SJCRH30 (cell line): ENCODE data around the gene CELSR1. TPM values are rescaled to one million over a fixed set of nuclear protein-coding genes. Genes with fewer than 3 reads are reported as not detected.
"Not testable (repeated sequence)": the region's sequence is repeated elsewhere in the genome, so short reads cannot be mapped to it uniquely, and the experiment has no call there.

Experiments used
- DNase-seq, 2 experiments: peaks; one replicate each; pipeline ENCODE4 v3.0.0-alpha.2; 2015 to 2020
- H3K27ac ChIP-seq: fragments of 250-450 bp; sonication (Bioruptor Pico); 2 replicates; pipeline ENCODE4 v1.5.1; 2020; ENCODE audit warnings: mild to moderate bottlenecking, moderate library complexity
- H3K27me3 ChIP-seq: fragments of 250-450 bp; sonication (Bioruptor Pico); 2 replicates; pipeline ENCODE4 v1.5.1; 2020; ENCODE audit warnings: mild to moderate bottlenecking, moderate library complexity
- H3K36me3 ChIP-seq: fragments of 250-450 bp; sonication (Bioruptor Pico); 2 replicates; pipeline ENCODE4 v1.5.1; 2020; ENCODE audit warnings: mild to moderate bottlenecking, moderate library complexity
- H3K4me1 ChIP-seq: fragments of 250-450 bp; sonication (Bioruptor Pico); 2 replicates; pipeline ENCODE4 v1.5.1; 2020; ENCODE audit warnings: mild to moderate bottlenecking, moderate library complexity
- H3K4me3 ChIP-seq: fragments of 250-450 bp; sonication (Bioruptor Pico); 2 replicates; pipeline ENCODE4 v1.5.1; 2020; ENCODE audit warnings: mild to moderate bottlenecking, moderate library complexity
- H3K9me3 ChIP-seq: fragments of 250-450 bp; sonication (Bioruptor Pico); replicated peaks from 2 replicates; pipeline ENCODE4 v1.5.1; 2020; ENCODE audit warnings: mild to moderate bottlenecking, moderate library complexity
- total RNA-seq: library from RNA; depleted of rRNA; stranded (reverse); fragments of >200 nt; shearing (Covaris generic); gene quantifications from 2 replicates; pipeline ENCODE4 v1.2.3, GENCODE V29; 2014

The CELSR1 gene
- total RNA-seq, 1 experiment from 2014 or later = not detected

- peaks cover 8% of the 10 kb centered on the region for H3K27me3 ChIP-seq
- no peak overlapping the region for H3K27ac ChIP-seq
- no peaks in the 10 kb centered on the region for H3K36me3 ChIP-seq
- H3K4me1 ChIP-seq = no peaks in the 10 kb centered on the region
- no peak for DNase-seq
- no peak overlapping the region for H3K4me3 ChIP-seq
- H3K9me3 ChIP-seq = no peaks in the 10 kb centered on the region
Observed at GRCh38 chr22:46509416-46510089, 27.9 kb downstream of the CELSR1 start.

- Histone ChIP-seq H3K27ac (no peak overlapping the region), H3K9me3 (no peaks in the 10 kb centered on the region), H3K36me3 (no peaks in the 10 kb centered on the region), H3K27me3 (peaks cover 14% of the 10 kb centered on the region), H3K4me3 (no peak overlapping the region), H3K4me1 (no peaks in the 10 kb centered on the region)
- DNase-seq = no peak
Observed at GRCh38 chr22:46508491-46508999, 28.9 kb downstream of the CELSR1 start.

DNA sequence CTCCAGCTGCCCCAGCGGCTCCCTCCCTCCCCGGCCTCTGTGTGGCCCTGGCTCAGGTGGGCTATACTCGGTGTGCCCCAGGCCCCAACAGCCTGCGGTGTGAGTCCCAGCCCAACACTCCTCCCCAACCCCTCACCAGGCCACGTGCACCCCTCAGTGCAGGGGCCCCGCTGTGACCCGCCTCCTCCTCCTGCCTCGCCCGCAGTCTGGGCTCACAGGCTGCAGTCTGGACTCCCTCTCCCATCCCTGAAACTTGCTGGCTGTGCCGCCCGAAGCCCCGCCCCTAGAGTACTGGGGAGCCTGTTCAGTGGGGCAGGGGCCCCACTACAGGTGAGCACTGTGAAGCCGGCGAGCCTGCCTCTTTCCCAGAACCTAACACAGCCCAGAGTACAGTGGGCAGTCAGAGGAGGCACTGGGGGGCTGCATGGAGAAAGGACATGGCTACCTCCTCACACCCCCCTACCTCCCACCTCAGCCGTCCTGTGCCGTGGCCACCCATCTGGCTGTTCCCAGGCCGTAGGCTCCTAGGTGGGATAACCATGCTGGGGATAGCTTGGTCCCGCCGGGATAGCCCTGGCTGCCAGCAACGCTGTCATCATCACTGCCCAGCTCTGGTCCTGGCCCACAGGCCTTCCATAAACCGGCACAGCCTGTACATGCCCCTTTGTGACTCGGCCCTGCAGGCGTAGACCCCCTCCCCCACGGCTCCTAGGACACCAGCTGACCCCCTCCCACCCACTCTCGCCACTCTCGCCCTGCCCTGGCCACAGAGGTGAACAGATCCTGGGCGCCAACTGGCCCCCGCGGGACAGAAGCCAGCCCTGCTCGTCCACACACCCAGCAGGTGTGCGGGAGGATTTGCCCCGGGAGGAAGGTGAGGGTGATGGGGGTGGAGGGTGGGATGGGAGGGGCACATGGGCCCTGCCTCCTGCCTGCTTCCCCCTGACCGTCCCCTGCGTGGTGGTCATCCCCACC, 29.7 kb downstream of the CELSR1 start:
- Histone ChIP-seq H3K9me3 (no peaks in the 10 kb centered on the region), H3K27ac (no peak overlapping the region), H3K27me3 (peaks cover 17% of the 10 kb centered on the region), H3K4me3 (no peak overlapping the region), H3K36me3 (no peaks in the 10 kb centered on the region), H3K4me1 (no peaks in the 10 kb centered on the region)
- no peak for DNase-seq

DNA sequence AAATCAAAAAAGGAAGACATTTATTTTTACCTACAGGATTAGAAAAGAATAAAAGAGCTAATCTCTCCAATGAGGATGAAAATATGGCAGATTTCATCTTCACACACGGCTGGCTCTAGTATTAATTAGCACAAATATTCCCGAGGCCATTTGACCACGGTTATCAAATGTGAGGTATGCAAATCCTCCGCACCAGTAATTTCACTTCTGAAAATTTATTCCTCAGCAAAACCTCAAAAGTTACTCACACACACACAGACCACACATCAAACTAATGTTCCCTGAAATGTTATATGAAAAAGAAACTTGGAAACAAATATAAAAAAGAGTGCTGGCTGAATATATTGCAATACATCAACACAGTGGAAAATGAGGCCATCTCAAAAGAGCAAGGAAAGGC, 32.8 kb downstream of the CELSR1 start:
- no peaks in the 10 kb centered on the region for H3K36me3 ChIP-seq
- no peaks in the 10 kb centered on the region for H3K9me3 ChIP-seq
- H3K4me3 ChIP-seq = no peak overlapping the region
- no peak overlapping the region for H3K27ac ChIP-seq
- H3K4me1 ChIP-seq = no peaks in the 10 kb centered on the region
- peaks cover 17% of the 10 kb centered on the region for H3K27me3 ChIP-seq
- no peak for DNase-seq

DNA sequence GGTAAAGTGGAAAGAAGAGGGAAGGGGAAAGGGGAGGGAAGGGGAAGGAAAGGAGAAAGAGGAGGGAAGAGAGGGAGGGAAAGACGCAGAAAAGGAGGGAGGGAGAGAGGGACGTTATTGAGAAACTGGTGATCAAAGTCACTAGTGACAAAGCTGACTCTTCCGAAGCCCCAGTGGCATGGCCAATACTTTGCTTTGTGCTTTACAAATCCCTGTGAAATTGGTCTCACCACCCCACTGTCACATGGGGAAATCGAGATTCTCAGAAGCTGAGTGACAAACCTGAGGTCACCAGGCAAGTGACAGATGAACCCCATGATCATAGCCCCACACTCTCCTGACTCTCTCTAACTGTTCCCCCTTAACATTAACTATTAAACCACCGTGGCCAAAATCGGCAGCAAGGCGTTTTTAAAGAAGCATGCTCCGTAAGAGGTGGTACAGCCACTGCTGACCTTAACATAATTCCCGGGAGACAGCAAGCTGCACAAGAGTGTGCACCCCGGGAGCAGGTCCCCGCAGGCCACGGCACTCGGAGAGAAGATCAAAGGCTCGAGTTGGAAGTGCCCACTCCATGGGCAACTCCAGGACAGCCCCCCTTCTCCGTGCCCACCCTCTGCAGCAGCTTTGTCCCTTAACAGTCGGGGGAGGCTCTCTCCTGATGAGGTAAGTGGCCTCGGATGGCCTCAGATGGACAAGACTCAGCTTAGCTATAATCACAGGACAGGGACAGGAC, 34.8 kb downstream of the CELSR1 start:
- H3K4me3 ChIP-seq = no peak overlapping the region
- no peaks in the 10 kb centered on the region for H3K36me3 ChIP-seq
- no peaks in the 10 kb centered on the region for H3K4me1 ChIP-seq
- H3K9me3 ChIP-seq = no peaks in the 10 kb centered on the region
- no peak for DNase-seq
- peaks cover 17% of the 10 kb centered on the region for H3K27me3 ChIP-seq
- H3K27ac ChIP-seq = no peak overlapping the region

DNA sequence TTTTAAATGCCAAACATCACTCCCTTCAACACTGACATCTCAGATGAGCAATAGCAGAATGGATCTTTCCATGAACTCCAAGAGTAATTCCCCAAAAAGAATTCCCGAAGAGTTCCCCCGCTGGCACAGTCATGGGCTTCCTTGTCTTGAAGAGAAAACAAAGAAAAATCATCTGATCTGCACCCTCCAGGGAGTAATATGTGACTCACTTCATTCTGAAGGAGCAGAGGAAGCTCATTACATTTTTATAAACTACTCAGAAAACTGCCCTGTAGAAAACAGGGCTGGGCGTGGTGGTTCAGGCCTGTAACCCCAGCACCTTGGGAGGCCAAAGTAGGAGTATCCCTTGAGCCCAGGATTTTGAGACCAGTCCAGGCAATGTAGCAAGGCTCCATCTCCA, 35.7 kb downstream of the CELSR1 start:
- no peaks in the 10 kb centered on the region for H3K9me3 ChIP-seq
- peaks cover 14% of the 10 kb centered on the region for H3K27me3 ChIP-seq
- no peak overlapping the region for H3K4me3 ChIP-seq
- no peaks in the 10 kb centered on the region for H3K36me3 ChIP-seq
- H3K27ac ChIP-seq = no peak overlapping the region
- DNase-seq = no peak
- H3K4me1 ChIP-seq = no peaks in the 10 kb centered on the region

DNA sequence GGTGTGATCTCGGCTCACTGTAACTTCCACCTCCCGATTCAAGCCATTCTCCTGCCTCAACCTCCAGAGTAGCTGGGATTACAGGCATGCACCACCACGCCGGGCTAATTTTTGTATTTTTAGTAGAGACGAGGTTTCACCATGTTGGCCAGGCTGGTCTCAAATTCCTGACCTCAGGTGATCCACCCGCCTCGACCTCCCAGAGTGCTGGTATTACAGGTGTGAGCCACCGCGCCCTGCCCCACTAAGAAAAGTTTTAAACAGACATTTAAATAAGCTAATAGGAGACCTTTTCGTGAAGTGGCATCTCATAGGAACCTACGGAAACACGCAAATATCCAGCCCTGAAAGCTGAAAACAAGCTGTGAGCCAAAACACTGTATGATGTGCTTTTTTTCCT, 36.2 kb downstream of the CELSR1 start:
- H3K27ac ChIP-seq, H3K9me3 ChIP-seq: not testable (repeated sequence)

GRCh38 chr22:46500201-46500600, 37.2 kb downstream of the CELSR1 start:
- Histone ChIP-seq H3K9me3 (no peaks in the 10 kb centered on the region), H3K27ac (no peak overlapping the region), H3K4me1 (no peaks in the 10 kb centered on the region), H3K27me3 (peaks cover 9% of the 10 kb centered on the region; the same call in 1 of the 2 replicates), H3K36me3 (no peaks in the 10 kb centered on the region), H3K4me3 (no peak overlapping the region)
- DNase-seq = no peak

More for the DNA sequence above, 36.2 kb downstream of the CELSR1 start:
- DNase-seq, H3K4me1 ChIP-seq, H3K36me3 ChIP-seq, H3K4me3 ChIP-seq: not testable (repeated sequence)
- peaks cover 14% of the 10 kb centered on the region for H3K27me3 ChIP-seq

DNA sequence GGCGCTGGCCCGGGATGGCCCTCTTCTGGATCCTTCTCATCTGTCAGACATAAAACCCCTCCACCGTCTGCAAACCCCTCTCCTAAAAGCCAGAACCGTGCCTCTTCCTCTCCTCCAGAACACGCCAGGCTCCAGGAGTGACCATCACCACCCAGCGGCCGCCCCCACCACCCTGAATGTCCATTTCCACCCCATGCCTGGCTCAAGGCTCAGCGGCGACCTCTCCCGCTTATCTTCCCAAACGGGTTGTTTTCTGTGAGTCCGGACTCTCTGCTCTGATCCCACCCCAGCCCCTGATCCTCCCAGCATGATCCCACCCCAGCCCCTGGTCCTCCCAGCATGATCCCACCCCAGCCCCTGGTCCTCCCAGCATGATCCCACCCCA, 37.6 kb downstream of the CELSR1 start:
- Histone ChIP-seq H3K27me3 (peaks cover 9% of the 10 kb centered on the region; the same call in 1 of the 2 replicates), H3K9me3 (no peaks in the 10 kb centered on the region), H3K36me3 (no peaks in the 10 kb centered on the region), H3K4me3 (no peak overlapping the region), H3K4me1 (no peaks in the 10 kb centered on the region), H3K27ac (no peak overlapping the region)
- no peak for DNase-seq

GRCh38 chr22:46491946-46492345, 45.5 kb downstream of the CELSR1 start:
- no peak overlapping the region for H3K4me3 ChIP-seq
- no peaks in the 10 kb centered on the region for H3K9me3 ChIP-seq
- no peaks in the 10 kb centered on the region for H3K4me1 ChIP-seq
- DNase-seq = no peak
- H3K27ac ChIP-seq = no peak overlapping the region
- peaks cover 6% of the 10 kb centered on the region; the same call in 1 of the 2 replicates for H3K27me3 ChIP-seq
- H3K36me3 ChIP-seq = no peaks in the 10 kb centered on the region

GRCh38 chr22:46490538-46490937, 46.9 kb downstream of the CELSR1 start:
- no peak for DNase-seq
- H3K9me3 ChIP-seq = no peaks in the 10 kb centered on the region
- no peak overlapping the region for H3K4me3 ChIP-seq
- H3K36me3 ChIP-seq = no peaks in the 10 kb centered on the region
- H3K27me3 ChIP-seq = peaks cover 6% of the 10 kb centered on the region; the same call in 1 of the 2 replicates
- no peaks in the 10 kb centered on the region for H3K4me1 ChIP-seq
- H3K27ac ChIP-seq = no peak overlapping the region

- Histone ChIP-seq H3K27me3 (peaks cover 9% of the 10 kb centered on the region; the same call in 1 of the 2 replicates), H3K4me1 (no peaks in the 10 kb centered on the region), H3K27ac (no peak overlapping the region), H3K36me3 (no peaks in the 10 kb centered on the region), H3K4me3 (no peak overlapping the region), H3K9me3 (peaks cover 5% of the 10 kb centered on the region; the same call in 1 of the 2 replicates)
- no peak for DNase-seq
Observed at GRCh38 chr22:46486996-46487717, 50.3 kb downstream of the CELSR1 start.

DNA sequence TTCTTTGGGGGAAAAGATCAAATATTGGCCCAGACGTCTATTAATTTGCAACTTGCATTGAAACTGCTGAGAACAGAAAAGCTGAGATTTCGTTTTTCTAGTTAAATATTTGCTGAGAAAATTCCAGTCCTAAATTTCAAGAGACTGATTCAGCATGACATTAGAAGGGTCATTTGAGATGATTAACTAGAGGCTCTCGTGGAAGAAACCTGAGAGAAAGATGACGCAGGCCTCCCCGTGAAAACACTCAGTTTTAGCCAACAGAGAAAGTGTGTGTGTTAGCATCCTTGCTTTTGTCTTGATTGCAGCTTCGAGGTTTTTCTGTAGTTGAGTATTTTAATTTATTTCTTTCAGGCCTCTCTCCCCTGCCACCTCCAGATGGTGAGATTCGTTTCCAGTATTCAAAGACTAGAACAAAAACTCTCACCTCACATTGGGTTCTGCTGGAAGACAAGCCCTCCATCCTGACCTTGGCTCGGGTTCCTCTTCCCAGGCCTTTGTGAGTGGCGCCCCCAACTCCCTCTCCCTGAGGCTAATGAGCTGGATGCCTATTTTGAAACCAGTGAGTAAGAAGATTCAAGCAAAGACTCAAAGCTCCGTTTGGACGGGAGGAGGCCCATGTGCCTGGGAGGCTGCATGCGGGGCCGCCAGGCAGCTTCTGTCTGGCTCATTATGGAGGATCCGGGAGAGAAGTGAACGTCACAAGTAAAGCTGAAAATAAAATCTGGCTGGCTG, 52.4 kb downstream of the CELSR1 start:
- Histone ChIP-seq H3K27me3 (peaks cover 8% of the 10 kb centered on the region), H3K27ac (no peak overlapping the region), H3K4me3 (no peak overlapping the region), H3K36me3 (no peaks in the 10 kb centered on the region), H3K9me3 (peaks cover 5% of the 10 kb centered on the region; the same call in 1 of the 2 replicates), H3K4me1 (no peaks in the 10 kb centered on the region)
- DNase-seq = no peak
